ENCODE measurements around the gene ARHGAP24. TPM values are rescaled to one million over a fixed set of nuclear protein-coding genes. Genes with fewer than 3 reads are reported as not detected.
"Not testable (repeated sequence)": the region's sequence is repeated elsewhere in the genome, so short reads cannot be mapped to it uniquely, and the experiment has no call there.

The ARHGAP24 gene
- total RNA-seq, 1 donor from 2014 or later = not detected

DNA sequence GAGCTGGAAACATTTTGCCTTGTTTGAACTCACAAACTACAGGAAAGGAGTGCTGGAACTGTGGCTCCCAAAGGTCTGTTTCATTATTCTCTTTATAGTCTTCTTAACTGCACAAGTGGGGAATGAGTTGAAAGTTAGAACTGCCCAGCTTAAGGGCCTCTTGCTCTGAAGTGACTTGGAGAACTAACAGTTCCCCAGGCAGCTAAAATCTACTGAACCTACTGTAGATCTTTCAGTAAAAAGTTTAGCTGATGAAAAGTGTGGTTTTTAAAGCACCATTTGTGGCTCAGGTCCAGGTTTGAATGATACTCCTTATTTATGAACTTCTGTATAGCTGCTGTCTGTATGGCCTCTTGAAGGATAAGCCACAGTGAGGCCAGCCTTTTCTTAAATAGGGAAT is 531.1 kb downstream of the ARHGAP24 start:
- intact Hi-C loops (cut with micrococcal nuclease) = no loop called here

DNA sequence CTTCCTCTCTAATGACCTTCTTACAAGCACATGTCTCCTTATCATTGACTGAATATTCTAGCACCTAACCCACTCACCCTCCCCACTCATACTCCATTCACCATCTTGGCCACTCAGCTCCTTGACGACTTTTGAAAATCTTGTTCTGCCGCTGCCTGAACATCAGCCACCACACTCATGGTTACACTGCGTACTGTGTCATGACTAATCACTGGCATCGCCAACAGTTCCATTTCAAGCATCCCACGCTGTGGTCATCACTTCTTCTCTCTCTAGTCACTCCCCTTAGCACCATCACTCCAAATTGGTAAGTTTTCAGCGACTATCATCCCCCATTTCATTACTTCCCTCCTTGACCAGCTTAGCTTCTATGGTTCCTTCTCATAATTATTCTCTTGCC is 532.1 kb downstream of the ARHGAP24 start:
- intact Hi-C loops (cut with micrococcal nuclease) = no loop called here

GRCh38 chr4:86011117-86011516 is 536.2 kb downstream of the ARHGAP24 start:
- intact Hi-C loops (cut with micrococcal nuclease) = no loop called here

- intact Hi-C loops (cut with micrococcal nuclease) = no loop called here
Observed at GRCh38 chr4:86013621-86014020, 538.7 kb downstream of the ARHGAP24 start.

DNA sequence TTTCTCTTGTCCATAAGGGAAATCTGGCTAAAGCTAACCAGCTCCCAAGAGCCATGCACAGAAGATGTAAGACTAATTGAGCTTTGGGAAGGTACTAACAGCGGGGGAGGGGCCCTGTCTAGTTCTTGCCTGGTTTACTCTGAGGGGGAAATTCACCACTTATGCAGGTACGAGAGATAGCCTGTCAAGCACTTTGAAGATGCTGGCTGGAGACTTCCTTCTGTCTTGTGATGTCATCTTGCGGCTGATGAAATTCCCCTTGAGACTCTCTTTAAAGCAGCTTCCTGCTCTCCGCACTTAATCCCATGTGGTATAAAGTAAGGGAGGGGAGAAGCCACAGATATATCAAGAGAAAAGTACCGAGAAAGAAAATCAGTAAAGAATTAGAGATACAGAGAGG is 539.6 kb downstream of the ARHGAP24 start:
- intact Hi-C loops (cut with micrococcal nuclease) = no loop called here

GRCh38 chr4:86015412-86016350 is 540.7 kb downstream of the ARHGAP24 start:
- intact Hi-C loops (cut with micrococcal nuclease) = no loop called here

DNA sequence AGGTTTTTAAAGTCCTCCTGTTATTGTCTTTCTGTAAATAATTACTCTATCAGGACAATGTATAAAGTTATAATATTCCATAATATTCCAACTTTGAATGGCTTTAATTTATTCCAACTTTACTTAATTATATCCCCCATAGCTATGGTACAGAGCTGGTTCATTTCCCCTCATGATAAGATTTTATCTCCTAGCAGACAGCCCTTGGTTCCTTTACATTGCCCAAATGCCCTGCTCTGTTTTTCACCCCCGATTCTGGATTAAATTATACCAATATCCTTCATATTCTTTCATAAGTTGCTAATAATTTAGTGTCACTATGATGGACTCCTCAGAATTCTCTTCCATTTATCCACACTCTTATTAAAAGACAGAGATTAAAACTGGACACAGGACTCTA is 544.4 kb downstream of the ARHGAP24 start:
- intact Hi-C loops (cut with micrococcal nuclease) = no loop called here

DNA sequence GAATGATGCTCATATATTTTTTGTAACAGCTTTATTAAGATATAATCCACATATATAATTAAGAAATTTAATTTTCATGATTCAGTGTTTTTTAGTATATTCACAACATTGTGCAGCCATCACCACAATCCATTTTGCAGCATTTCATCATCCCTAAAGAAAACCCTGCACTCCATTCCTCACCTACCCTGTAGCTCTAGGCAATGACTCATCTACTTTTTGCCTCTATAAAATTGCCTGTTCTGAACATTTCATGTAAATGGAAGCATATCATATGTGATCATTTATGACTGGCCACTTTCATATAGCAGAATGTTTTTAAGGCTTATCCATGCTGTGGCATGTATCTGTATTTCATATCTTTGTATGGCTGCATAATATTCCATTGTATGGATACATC is 545.0 kb downstream of the ARHGAP24 start:
- intact Hi-C loops (cut with micrococcal nuclease) = no loop called here

DNA sequence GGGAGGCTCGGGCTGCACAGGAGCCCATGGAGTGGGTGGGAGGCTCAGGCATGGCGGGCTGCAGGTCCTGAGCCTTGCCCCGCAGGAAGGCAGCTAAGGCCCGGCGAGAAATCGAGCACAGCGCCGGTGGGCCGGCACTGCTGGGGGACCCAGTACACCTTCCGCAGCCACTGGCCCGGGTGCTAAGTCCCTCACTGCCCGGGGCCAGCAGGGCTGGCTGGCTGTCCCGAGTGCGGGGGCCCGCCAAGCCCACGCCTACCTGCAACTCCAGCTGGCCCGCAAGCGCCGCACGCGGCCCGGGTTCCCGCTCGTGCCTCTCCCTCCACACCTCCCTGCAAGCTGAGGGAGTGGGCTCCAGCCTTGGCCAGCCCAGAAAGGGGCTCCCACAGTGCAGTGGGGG is 546.7 kb downstream of the ARHGAP24 start:
- intact Hi-C loops (cut with micrococcal nuclease) = not testable (repeated sequence)

DNA sequence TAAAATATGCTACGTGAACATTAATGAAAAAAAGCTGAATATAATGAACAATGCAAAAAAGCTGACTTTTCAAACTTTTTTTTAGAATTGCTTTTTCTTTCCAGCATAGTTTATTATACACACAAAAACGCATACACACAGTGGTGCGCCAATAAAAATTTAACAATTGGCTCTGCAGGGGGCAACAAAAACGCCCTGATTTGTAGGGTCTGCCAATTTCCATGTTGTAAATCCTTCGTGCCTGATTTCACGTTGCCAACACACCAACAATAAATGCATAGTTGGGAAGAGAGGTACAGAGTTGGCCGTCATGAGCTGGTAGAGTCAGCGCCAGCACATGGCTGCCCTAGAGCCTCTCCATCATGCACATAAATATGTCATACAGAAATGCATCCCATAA is 551.8 kb downstream of the ARHGAP24 start:
- intact Hi-C loops (cut with micrococcal nuclease) = no loop called here

- intact Hi-C loops (cut with micrococcal nuclease) = no loop called here
Observed at GRCh38 chr4:86031927-86032326, 557.0 kb downstream of the ARHGAP24 start.

GRCh38 chr4:86032476-86033022 is 557.6 kb downstream of the ARHGAP24 start:
- intact Hi-C loops (cut with micrococcal nuclease) = no loop called here

DNA sequence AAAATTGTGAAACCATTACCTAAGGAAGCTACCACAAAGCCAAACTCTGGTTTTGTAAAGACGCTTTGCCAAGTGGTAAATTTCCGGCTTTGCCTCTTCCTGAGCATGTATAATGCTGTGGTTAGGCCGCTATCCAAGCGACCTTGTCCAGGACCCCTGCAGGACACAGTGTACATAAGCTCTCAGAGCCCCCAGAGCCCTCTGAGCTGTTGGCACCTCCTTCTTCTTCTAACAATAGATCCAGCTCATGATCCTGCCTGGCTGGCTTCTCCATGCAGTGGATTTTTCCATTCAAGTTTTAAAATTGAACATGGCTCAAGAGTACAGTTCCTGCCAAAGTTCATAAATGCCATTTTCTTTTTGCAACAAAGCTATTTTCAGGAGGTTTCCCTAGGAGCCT is 558.2 kb downstream of the ARHGAP24 start:
- intact Hi-C loops (cut with micrococcal nuclease) = no loop called here

DNA sequence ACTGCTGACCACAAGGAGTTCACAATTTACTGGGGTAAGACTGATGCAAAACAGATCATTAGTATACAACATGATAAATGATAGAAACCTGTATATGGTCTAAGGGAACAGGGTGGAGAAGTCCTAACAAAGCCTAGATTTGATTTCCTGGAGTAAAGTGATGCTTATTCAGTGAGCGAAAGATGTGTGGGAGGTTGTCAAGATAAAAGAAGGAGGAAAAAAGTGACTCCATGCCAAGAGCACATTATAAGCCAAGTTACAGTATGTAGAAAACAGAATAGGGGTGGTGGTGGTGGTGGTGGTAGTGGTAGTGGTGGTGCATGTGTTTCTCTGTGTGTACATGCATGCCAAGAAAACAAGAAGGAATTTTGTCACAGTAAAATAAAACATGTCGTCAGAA is 559.7 kb downstream of the ARHGAP24 start:
- intact Hi-C loops (cut with micrococcal nuclease) = no loop called here

DNA sequence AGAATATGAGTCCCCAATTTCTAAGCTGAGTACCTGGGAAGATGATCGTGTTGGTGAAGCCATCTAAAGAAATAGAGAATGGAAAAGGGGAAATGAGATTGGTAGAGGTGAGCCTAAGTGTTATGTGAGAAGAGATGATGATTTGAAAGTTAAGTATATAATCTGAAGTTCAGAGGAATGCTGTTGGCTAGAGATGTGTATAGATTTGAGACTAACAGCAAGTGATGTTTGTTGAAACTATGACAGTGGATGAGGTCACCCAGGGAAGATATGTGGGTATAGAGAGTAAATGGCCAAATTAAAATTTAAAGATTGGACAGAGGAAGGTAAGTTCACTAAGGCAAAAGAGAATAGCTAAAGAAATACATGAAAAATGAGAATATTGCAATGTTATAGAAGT is 560.7 kb downstream of the ARHGAP24 start:
- intact Hi-C loops (cut with micrococcal nuclease) = no loop called here

DNA sequence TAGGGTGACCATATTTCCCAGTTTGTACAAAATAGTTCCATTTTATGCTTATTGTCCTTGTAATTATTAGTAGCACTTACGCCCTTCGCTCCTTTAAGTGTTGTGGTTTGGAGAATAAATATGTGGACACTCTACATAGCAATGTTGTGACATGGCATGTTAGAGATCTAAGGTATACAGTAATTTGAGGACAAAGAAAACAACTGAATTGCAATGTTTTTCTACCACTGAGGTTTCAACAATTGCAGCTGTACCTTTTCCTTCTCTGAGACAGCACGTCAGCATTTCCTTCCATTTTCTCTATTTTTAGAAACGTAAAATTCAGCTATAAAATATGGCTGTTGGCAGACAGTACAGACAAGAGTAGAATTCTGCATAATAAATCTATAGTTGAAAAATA is 561.8 kb downstream of the ARHGAP24 start:
- intact Hi-C loops (cut with micrococcal nuclease) = no loop called here

GRCh38 chr4:86038037-86038436 is 563.1 kb downstream of the ARHGAP24 start:
- intact Hi-C loops (cut with micrococcal nuclease) = no loop called here

DNA sequence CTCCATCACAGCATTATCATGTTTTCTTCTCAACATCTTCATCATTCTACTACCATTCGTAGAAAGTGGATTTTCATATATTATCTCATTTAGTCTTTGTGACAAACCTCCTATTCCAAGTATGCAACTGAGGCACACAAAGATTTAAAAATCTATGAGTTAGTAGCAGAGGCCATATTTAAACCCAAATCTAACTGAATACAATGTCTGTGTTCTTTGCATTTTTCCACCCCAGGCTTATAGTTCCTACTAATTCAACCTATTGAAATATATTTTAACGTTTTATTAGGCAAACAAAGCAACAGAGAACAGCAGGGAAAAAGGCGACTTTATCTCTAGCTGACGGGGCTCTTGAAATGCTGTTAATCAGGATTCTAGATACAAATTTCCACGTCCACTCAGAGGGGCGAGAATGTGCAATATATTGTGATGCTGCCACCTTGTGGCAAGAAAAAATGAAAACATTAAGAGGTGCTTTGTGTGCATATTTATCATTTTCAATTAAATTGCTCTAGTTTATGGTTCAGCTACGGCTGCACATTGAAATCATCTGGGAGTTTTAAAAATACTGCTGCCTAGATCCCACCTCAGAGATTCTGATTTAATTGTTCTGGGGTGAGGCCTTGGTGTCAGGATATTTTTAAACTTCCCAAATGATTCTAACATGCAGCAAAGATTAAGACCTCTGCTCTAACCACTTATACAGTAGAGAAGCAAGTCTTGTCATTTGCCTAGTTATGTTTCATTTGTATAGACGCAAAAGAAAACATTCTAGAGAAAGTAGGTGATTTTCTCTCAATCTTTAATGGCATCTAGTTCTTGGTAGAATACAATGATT is 569.0 kb downstream of the ARHGAP24 start:
- intact Hi-C loops (cut with micrococcal nuclease) = loop anchor here (5.0 kb wide), 1 partner anchor 897 kb away; no protein-coding TSS in a partner anchor

- intact Hi-C loops (cut with micrococcal nuclease) = loop anchor here (5.0 kb wide), 1 partner anchor 897 kb away; no protein-coding TSS in a partner anchor
Observed at GRCh38 chr4:86044593-86044985, 569.6 kb downstream of the ARHGAP24 start.

DNA sequence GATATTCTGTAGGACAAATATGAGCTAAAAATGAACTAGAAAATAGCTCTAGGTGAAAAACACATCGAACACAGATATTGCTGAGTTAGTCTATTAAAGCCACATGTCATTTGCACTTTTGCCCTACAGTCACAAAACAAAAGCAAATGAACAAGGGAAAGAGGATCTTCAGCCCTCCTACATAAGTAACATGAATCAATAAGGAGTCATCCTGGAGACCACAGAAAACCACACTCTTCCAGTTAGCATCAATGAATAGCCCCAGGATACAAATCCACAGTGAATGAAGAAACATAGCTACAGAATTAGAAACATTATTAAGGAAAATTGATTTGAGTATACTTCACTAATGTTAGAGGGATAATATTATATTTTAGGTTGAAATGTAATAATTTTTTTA is 573.5 kb downstream of the ARHGAP24 start:
- intact Hi-C loops (cut with micrococcal nuclease) = no loop called here

GRCh38 chr4:86050496-86050895 is 575.5 kb downstream of the ARHGAP24 start:
- intact Hi-C loops (cut with micrococcal nuclease) = no loop called here
